Activated naive CD4-positive, alpha-beta T cell treated with anti-CD3 and anti-CD28 coated beads, Interleukin-2, amount 10 ng/mL, durations not matched to agents 7 days and 5 days (primary cell): Measurements from ENCODE around the gene ABCA9.
"Not testable (repeated sequence)": the region's sequence is repeated elsewhere in the genome, so short reads cannot be mapped to it uniquely, and the experiment has no call there.

Experiments
- CTCF ChIA-PET: fragments of 350-600 bp; sonication (Branson Sonifier 250); formaldehyde crosslinking; loops from one replicate; lab custom pipeline; 2021; ENCODE audit warnings: antibody characterized with exemption; lab: Charles Lee
- DNase-seq: peaks from one replicate; pipeline ENCODE4 v3.0.0-alpha.2; 2020
- H3K27ac Mint-ChIP-seq: one replicate; pipeline ENCODE4 v1.8.0; 2021; ENCODE audit warnings: mild to moderate bottlenecking, moderate library complexity, mixed read lengths
- H3K27me3 Mint-ChIP-seq: one replicate; pipeline ENCODE4 v1.8.0; 2021; ENCODE audit warnings: mild to moderate bottlenecking, mixed read lengths
- H3K36me3 Mint-ChIP-seq: one replicate; pipeline ENCODE4 v1.8.0; 2021; ENCODE audit warnings: mixed read lengths
- H3K4me1 Mint-ChIP-seq: one replicate; pipeline ENCODE4 v1.8.0; 2021; ENCODE audit warnings: mixed read lengths
- H3K4me3 Mint-ChIP-seq: one replicate; pipeline ENCODE4 v1.8.0; 2021; ENCODE audit warnings: mild to moderate bottlenecking, moderate library complexity, mixed read lengths
- H3K9me3 Mint-ChIP-seq: one replicate; pipeline ENCODE4 v1.8.0; 2021; ENCODE audit warnings: mixed read lengths

The ABCA9 gene

DNA sequence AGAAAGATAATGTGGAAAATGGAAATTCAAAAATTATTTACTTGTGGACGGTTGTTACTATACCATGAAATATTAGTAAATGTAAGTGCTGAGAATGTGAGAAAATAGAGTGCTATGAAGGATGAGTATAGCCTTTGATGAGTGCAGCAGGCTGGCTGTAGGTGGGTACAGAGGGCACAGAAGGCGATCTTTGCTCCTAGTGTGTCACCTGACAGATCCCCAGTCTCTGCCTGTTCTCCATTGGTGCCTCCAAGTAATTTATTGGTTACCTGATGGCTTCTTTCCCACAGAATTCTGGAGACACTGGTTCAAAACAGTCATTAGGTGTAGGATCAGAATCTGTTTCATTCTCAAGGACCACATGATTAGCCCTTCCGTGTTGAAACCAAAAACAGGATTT lies 28.9 kb downstream of the ABCA9 start:
- Mint-ChIP-seq H3K36me3 (no peaks in the 10 kb centered on the region), H3K27me3 (no peaks in the 10 kb centered on the region), H3K27ac (no peak overlapping the region), H3K4me1 (no peaks in the 10 kb centered on the region), H3K9me3 (no peaks in the 10 kb centered on the region), H3K4me3 (no peak overlapping the region)
- CTCF ChIA-PET: no interaction called here
- no peak for DNase-seq

GRCh38 chr17:69030169-69030568 lies 30.6 kb downstream of the ABCA9 start:
- H3K4me3 Mint-ChIP-seq: no peak overlapping the region
- CTCF ChIA-PET: no interaction called here
- no peak overlapping the region for H3K27ac Mint-ChIP-seq
- H3K4me1 Mint-ChIP-seq: no peaks in the 10 kb centered on the region
- H3K36me3 Mint-ChIP-seq: no peaks in the 10 kb centered on the region
- H3K9me3 Mint-ChIP-seq: no peaks in the 10 kb centered on the region
- no peak for DNase-seq
- H3K27me3 Mint-ChIP-seq: no peaks in the 10 kb centered on the region

DNA sequence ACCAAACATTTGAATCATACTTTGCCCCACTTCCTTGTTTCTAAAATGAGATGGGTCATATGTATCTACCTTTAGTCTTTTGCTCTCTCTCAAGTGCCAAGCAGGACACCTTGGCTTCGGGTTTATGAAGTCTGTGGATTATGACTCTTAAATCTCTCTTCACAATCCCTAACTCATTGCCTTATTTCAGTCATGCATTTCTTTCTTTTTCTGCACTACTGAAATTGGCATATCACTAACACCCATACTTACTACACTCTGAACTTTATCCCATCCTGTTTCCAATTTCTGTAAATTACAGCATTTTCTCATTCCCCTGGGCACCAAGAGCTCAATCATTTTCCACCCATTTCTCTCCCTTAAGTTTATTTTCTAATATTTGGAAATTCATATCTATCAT lies 42.0 kb downstream of the ABCA9 start:
- no peak for DNase-seq
- Mint-ChIP-seq H3K4me3 (no peak overlapping the region), H3K27me3 (no peaks in the 10 kb centered on the region), H3K36me3 (no peaks in the 10 kb centered on the region), H3K27ac (no peak overlapping the region), H3K4me1 (no peaks in the 10 kb centered on the region), H3K9me3 (no peaks in the 10 kb centered on the region)
- CTCF ChIA-PET: no interaction called here

GRCh38 chr17:69018022-69018615 lies 42.6 kb downstream of the ABCA9 start:
- Mint-ChIP-seq H3K4me3 (no peak overlapping the region), H3K9me3 (no peaks in the 10 kb centered on the region), H3K4me1 (no peaks in the 10 kb centered on the region), H3K27me3 (no peaks in the 10 kb centered on the region), H3K27ac (no peak overlapping the region), H3K36me3 (no peaks in the 10 kb centered on the region)
- DNase-seq: no peak
- CTCF ChIA-PET: no interaction called here

- DNase-seq: no peak
- CTCF ChIA-PET: no interaction called here
- H3K27ac Mint-ChIP-seq: no peak overlapping the region
- H3K9me3 Mint-ChIP-seq: no peaks in the 10 kb centered on the region
- H3K36me3 Mint-ChIP-seq: no peaks in the 10 kb centered on the region
- H3K4me1 Mint-ChIP-seq: no peaks in the 10 kb centered on the region
- H3K27me3 Mint-ChIP-seq: no peaks in the 10 kb centered on the region
- H3K4me3 Mint-ChIP-seq: no peak overlapping the region
Measured at GRCh38 chr17:69015631-69016030, 45.1 kb downstream of the ABCA9 start.

- Mint-ChIP-seq H3K36me3 (no peaks in the 10 kb centered on the region), H3K4me3 (no peak overlapping the region), H3K27me3 (no peaks in the 10 kb centered on the region), H3K4me1 (no peaks in the 10 kb centered on the region), H3K9me3 (no peaks in the 10 kb centered on the region), H3K27ac (no peak overlapping the region)
- DNase-seq: no peak
- CTCF ChIA-PET: no interaction called here
Measured at GRCh38 chr17:69012895-69013805, 47.6 kb downstream of the ABCA9 start.

- H3K4me1 Mint-ChIP-seq: no peaks in the 10 kb centered on the region
- no peak overlapping the region for H3K4me3 Mint-ChIP-seq
- CTCF ChIA-PET: no interaction called here
- H3K9me3 Mint-ChIP-seq: peaks cover 2% of the 10 kb centered on the region
- no peak overlapping the region for H3K27ac Mint-ChIP-seq
- no peaks in the 10 kb centered on the region for H3K27me3 Mint-ChIP-seq
- H3K36me3 Mint-ChIP-seq: no peaks in the 10 kb centered on the region
- DNase-seq: no peak
Measured at GRCh38 chr17:69009930-69010329, 50.8 kb downstream of the ABCA9 start.

GRCh38 chr17:69004759-69005158 lies 56.0 kb downstream of the ABCA9 start:
- H3K4me1 Mint-ChIP-seq, H3K36me3 Mint-ChIP-seq, H3K9me3 Mint-ChIP-seq, DNase-seq, CTCF ChIA-PET, H3K4me3 Mint-ChIP-seq, H3K27ac Mint-ChIP-seq, H3K27me3 Mint-ChIP-seq: not testable (repeated sequence)

DNA sequence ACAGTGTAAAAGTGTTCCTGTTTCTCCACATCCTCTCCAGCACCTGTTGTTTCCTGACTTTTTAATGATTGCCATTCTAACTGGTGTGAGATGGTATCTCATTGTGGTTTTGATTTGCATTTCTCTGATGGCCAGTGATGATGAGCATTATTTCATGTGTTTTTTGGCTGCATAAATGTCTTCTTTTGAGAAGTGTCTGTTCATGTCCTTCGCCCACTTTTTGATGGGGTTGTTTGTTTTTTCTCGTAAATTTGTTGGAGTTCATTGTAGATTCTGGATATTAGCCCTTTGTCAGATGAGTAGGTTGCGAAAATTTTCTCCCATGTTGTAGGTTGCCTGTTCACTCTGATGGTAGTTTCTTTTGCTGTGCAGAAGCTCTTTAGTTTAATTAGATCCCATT lies 61.0 kb downstream of the ABCA9 start:
- H3K36me3 Mint-ChIP-seq, H3K4me1 Mint-ChIP-seq, H3K9me3 Mint-ChIP-seq, H3K4me3 Mint-ChIP-seq, H3K27me3 Mint-ChIP-seq, CTCF ChIA-PET, H3K27ac Mint-ChIP-seq, DNase-seq: not testable (repeated sequence)

DNA sequence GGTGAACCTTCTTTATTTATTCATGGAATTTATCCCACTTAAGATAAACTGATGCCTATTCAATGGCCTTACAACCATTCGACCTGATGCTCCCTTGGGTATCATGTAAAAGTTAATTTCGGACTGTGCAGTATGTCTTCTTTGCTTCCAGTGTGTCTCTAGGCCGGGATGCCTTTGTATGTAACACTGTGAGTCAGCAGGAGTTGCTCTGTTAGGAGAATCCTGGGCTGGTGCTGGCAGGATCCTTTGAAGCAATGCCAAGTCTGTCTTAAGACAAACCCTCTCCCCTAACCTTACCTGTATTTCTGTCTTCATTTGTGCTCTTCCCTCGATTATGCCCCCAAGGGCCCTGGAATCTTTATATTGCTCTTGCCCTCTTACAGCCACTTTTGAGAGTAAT lies 67.6 kb downstream of the ABCA9 start:
- Mint-ChIP-seq H3K4me3 (no peak overlapping the region), H3K36me3 (no peaks in the 10 kb centered on the region), H3K4me1 (no peaks in the 10 kb centered on the region), H3K27ac (no peak overlapping the region), H3K27me3 (no peaks in the 10 kb centered on the region), H3K9me3 (no peaks in the 10 kb centered on the region)
- CTCF ChIA-PET: no interaction called here
- no peak for DNase-seq

- Mint-ChIP-seq H3K27me3 (no peaks in the 10 kb centered on the region), H3K27ac (no peak overlapping the region), H3K36me3 (no peaks in the 10 kb centered on the region), H3K4me3 (no peak overlapping the region), H3K4me1 (no peaks in the 10 kb centered on the region), H3K9me3 (no peaks in the 10 kb centered on the region)
- CTCF ChIA-PET: no interaction called here
- DNase-seq: no peak
Measured at GRCh38 chr17:68987966-68988365, 72.8 kb downstream of the ABCA9 start.

DNA sequence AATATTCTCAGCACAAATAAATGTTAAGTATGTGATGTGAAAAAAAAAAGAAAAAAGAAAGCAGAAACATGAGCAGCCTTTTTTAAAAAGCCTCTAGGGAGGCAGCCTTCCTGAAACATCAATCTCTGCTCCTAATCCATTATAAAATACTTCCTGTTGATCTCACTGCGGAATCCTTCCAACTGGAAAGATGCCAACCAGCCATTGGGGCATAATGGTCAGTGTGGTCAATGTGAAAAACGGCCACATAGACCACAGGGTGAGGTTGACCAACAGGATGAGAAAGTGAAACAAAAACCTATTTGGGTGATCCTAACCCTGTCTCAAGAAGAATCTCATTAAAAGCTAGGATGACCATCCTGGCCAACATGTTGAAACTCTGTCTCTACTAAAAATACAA lies 79.4 kb downstream of the ABCA9 start:
- H3K4me1 Mint-ChIP-seq: no peaks in the 10 kb centered on the region
- H3K4me3 Mint-ChIP-seq: no peak overlapping the region
- CTCF ChIA-PET: no interaction called here
- H3K27ac Mint-ChIP-seq: no peak overlapping the region
- H3K27me3 Mint-ChIP-seq: no peaks in the 10 kb centered on the region
- H3K36me3 Mint-ChIP-seq: no peaks in the 10 kb centered on the region
- no peak for DNase-seq
- H3K9me3 Mint-ChIP-seq: no peaks in the 10 kb centered on the region

DNA sequence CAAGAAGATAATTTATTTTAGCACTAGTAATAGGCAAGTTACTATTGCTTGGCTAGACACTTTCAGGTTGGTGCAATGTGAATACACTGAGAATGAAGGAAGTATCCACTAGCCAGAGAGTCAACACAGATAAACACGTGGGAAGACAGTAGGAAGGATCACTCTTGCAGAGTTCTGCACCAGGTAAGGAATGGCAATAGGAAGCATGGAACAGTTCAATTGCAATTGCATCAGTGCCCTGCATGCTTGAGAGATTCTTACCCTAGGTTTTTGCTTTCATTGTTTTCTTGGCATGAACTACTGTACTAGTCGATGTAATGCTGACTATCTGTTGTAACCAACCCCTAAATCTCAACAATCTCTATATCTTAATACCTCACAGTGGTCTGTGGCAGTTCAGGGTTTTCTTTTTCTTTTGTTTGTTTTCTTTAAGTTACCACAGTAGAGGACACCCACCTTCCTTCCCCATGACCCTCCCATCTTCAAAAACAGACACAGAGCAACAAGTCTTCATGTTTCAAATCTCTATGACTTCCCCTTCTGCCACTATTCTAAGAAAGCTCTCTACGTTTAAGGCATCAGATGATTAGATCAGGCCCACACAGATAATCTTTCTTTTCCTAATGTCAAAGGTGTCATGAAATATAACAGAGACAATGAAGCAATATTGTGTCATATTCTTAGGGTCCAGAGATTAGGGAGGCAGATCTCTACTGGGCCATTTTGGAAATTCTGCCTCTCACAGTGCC lies 87.5 kb downstream of the ABCA9 start:
- Mint-ChIP-seq H3K27ac (no peak overlapping the region), H3K4me3 (no peak overlapping the region)
- CTCF ChIA-PET: no interaction called here

DNA sequence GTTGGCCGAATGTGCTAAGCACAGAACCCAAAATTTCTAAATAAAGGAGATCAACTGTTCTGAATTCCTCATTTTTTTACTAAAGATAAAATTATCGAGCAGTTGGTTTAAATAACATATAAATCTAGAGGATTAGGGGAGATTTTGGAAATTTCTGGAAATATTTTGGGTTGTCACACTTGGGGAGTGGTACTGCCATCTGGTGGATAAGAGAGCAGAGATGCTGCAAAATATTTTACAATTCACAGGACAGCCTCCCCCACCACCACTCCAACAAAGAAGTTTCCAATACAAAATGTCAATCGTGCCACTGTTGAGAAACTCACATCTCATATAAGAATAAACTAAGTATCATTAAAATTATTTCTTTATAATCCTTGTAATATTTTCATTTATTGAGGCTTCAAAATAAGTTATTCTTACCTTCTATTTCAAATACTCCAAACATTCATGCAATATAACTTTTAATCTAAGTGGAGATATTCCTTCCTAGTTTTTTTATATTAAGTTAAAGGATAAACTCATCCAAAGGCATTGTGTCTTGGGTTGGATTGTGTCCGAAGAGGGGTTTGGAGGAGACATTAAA lies 88.5 kb downstream of the ABCA9 start:
- H3K27ac Mint-ChIP-seq: no peak overlapping the region
- CTCF ChIA-PET: no interaction called here
- no peaks in the 10 kb centered on the region for H3K36me3 Mint-ChIP-seq
- H3K4me1 Mint-ChIP-seq: no peaks in the 10 kb centered on the region
- no peaks in the 10 kb centered on the region for H3K27me3 Mint-ChIP-seq
- no peak for DNase-seq
- H3K4me3 Mint-ChIP-seq: no peak overlapping the region
- no peaks in the 10 kb centered on the region for H3K9me3 Mint-ChIP-seq

More for the DNA sequence above, 87.5 kb downstream of the ABCA9 start:
- no peaks in the 10 kb centered on the region for H3K9me3 Mint-ChIP-seq
- H3K4me1 Mint-ChIP-seq: no peaks in the 10 kb centered on the region
- DNase-seq: no peak
- no peaks in the 10 kb centered on the region for H3K27me3 Mint-ChIP-seq
- H3K36me3 Mint-ChIP-seq: no peaks in the 10 kb centered on the region
